H1 (cell line): ENCODE data around the gene STX7. TPM values are rescaled to one million over a fixed set of nuclear protein-coding genes. Genes with fewer than 3 reads are reported as not detected.

ENCODE experiments used
- CTCF ChIA-PET: fragments of 300-600 bp; sonication (Branson Sonifier 250); formaldehyde crosslinking; loops from one replicate; lab custom pipeline; 2021; ENCODE audit not compliant: partially characterized antibody; lab: Charles Lee
- POLR2A ChIA-PET: fragments of 300-600 bp; sonication (Branson Sonifier 250); formaldehyde crosslinking; loops from one replicate; lab custom pipeline; 2021; ENCODE audit warnings: inconsistent platforms; ENCODE audit not compliant: partially characterized antibody; lab: Charles Lee
- DNase-seq, 2 experiments: peaks; one replicate each; pipeline versions ENCODE4 v3.0.0 to v3.0.0-alpha.2; 2010 to 2022; ENCODE audit warnings: low spot score in 2 of 2, low read depth in 1 of 2, mixed read lengths in 1 of 2
- FAIRE-seq: peaks from 2 replicates; lab custom pipeline; 2011; peaks lifted over from hg19 to GRCh38; lab: Jason Lieb, UNC
- H2AFZ ChIP-seq: 2 replicates; pipeline ENCODE4 v1.8.1; 2012; ENCODE audit warnings: low read length, inconsistent platforms
- H2AK5ac ChIP-seq: 2 replicates; pipeline ENCODE4 v1.6.1; 2013; ENCODE audit warnings: low read depth, low read length
- H2BK120ac ChIP-seq: replicated peaks from 2 replicates; pipeline ENCODE3; 2013; ENCODE audit warnings: low read depth, low read length, inconsistent platforms
- H2BK12ac ChIP-seq: 2 replicates; pipeline ENCODE4 v1.6.1; 2013; ENCODE audit warnings: low read depth, low read length
- H2BK15ac ChIP-seq: 2 replicates; pipeline ENCODE4 v1.6.1; 2013; ENCODE audit warnings: low read length
- H2BK20ac ChIP-seq: 2 replicates; pipeline ENCODE4 v1.6.1; 2013; ENCODE audit warnings: low read length
- H2BK5ac ChIP-seq: 2 replicates; pipeline ENCODE4 v1.6.1; 2013; ENCODE audit warnings: low read depth, low read length
- H3K14ac ChIP-seq: 2 replicates; pipeline ENCODE4 v1.6.1; 2013; ENCODE audit warnings: inconsistent platforms; ENCODE audit not compliant: insufficient read length
- H3K18ac ChIP-seq: 2 replicates; pipeline ENCODE4 v1.6.1; 2013; ENCODE audit warnings: low read length; ENCODE audit errors: extremely low read depth
- H3K23ac ChIP-seq: 2 replicates; pipeline ENCODE4 v1.6.1; 2013; ENCODE audit warnings: inconsistent platforms; ENCODE audit not compliant: insufficient read length
- H3K23me2 ChIP-seq: 2 replicates; pipeline ENCODE4 v1.6.1; 2013; ENCODE audit warnings: low read depth, low read length
- H3K27ac ChIP-seq: 2 replicates; pipeline ENCODE4 v1.6.1; 2011; ENCODE audit warnings: low read depth, low read length, inconsistent platforms
- H3K27me3 ChIP-seq, 4 experiments: replicated peaks in 1 of 4; 1 replicate in 1 of 4; 2 replicates in 3 of 4; pipeline versions ENCODE4 v1.6.1 to v1.8.1; 2011 to 2013; ENCODE audit warnings: low read length in 3 of 4, mild to moderate bottlenecking in 3 of 4, inconsistent platforms in 2 of 4, mixed read lengths in 2 of 4, moderate library complexity in 1 of 4; ENCODE audit not compliant: control insufficient read depth in 3 of 4, insufficient read depth in 3 of 4; ENCODE audit errors: extremely low read depth in 1 of 4
- H3K36me3 ChIP-seq, 4 experiments: 2 replicates each; pipeline versions ENCODE4 v1.6.1 to v1.8.1; 2011 to 2013; ENCODE audit warnings: mild to moderate bottlenecking in 4 of 4, low read length in 3 of 4, moderate library complexity in 2 of 4, control low read depth in 1 of 4, inconsistent platforms in 1 of 4; ENCODE audit not compliant: insufficient read depth in 4 of 4, control insufficient read depth in 2 of 4
- H3K4ac ChIP-seq: replicated peaks from 2 replicates; pipeline ENCODE3; 2013; ENCODE audit warnings: low read length, low read depth, mixed read lengths, inconsistent platforms; ENCODE audit not compliant: insufficient read length
- H3K4me1 ChIP-seq, 4 experiments: replicated peaks in 1 of 4; 1 replicate in 1 of 4; 2 replicates in 3 of 4; pipeline versions ENCODE4 v1.6.1 to v1.8.1; 2011 to 2013; ENCODE audit warnings: low read length in 3 of 4, inconsistent platforms in 2 of 4, mixed read lengths in 1 of 4; ENCODE audit not compliant: insufficient read depth in 4 of 4, control insufficient read depth in 3 of 4
- H3K4me2 ChIP-seq, 2 experiments: 2 replicates each; pipeline versions ENCODE4 v1.6.1 to v1.8.1; 2011 to 2013; ENCODE audit warnings: low read depth in 2 of 2, low read length in 2 of 2, control low read depth in 1 of 2, inconsistent platforms in 1 of 2, mild to moderate bottlenecking in 1 of 2; ENCODE audit not compliant: insufficient read depth in 1 of 2
- H3K4me3 ChIP-seq, 4 experiments: fragments of 200-600, 300-600 bp in 1 of 4; sonication (generic), shearing (Covaris generic), sonication (Bioruptor Twin) in 1 of 4; 2 replicates each; pipeline versions ENCODE4 v1.5.1 to v1.8.1; 2011 to 2016; ENCODE audit warnings: low read length in 4 of 4, low read depth in 3 of 4, control low read depth in 2 of 4, inconsistent platforms in 2 of 4, mild to moderate bottlenecking in 2 of 4, mixed read lengths in 1 of 4, moderate library complexity in 1 of 4; ENCODE audit not compliant: insufficient read depth in 2 of 4; ENCODE audit errors: extremely low read depth in 1 of 4
- H3K56ac ChIP-seq: replicated peaks from 2 replicates; pipeline ENCODE3; 2013; ENCODE audit warnings: low read depth, mild to moderate bottlenecking, mixed read lengths, low read length, inconsistent platforms; ENCODE audit not compliant: insufficient read length
- H3K79me1 ChIP-seq: 2 replicates; pipeline ENCODE4 v1.6.1; 2013; ENCODE audit warnings: low read depth, low read length, control low read depth
- H3K79me2 ChIP-seq, 2 experiments: 2 replicates each; pipeline versions ENCODE4 v1.6.1 to v1.8.1; 2012 to 2013; ENCODE audit warnings: low read length in 2 of 2, mild to moderate bottlenecking in 2 of 2, inconsistent platforms in 1 of 2; ENCODE audit not compliant: insufficient read depth in 2 of 2, control insufficient read depth in 1 of 2
- H3K9ac ChIP-seq, 4 experiments: replicated peaks in 1 of 4; 1 replicate in 1 of 4; 2 replicates in 3 of 4; pipeline versions ENCODE4 v1.6.1 to v1.8.1; 2011 to 2013; ENCODE audit warnings: low read depth in 3 of 4, low read length in 3 of 4, control low read depth in 2 of 4, mild to moderate bottlenecking in 2 of 4, moderate library complexity in 2 of 4, inconsistent platforms in 1 of 4; ENCODE audit errors: extremely low read depth in 1 of 4
- H3K9me3 ChIP-seq, 2 experiments: 2 replicates each; pipeline versions ENCODE4 v1.6.1 to v1.8.1; 2012 to 2013; ENCODE audit warnings: mild to moderate bottlenecking in 2 of 2, moderate library complexity in 2 of 2, control low read depth in 1 of 2, inconsistent platforms in 1 of 2, low read depth in 1 of 2, low read length in 1 of 2, mixed read lengths in 1 of 2; ENCODE audit not compliant: insufficient read depth in 2 of 2
- H4K20me1 ChIP-seq, 2 experiments: replicated peaks in 1 of 2; 2 replicates each; pipeline versions ENCODE3 to v1.8.1; 2011 to 2013; ENCODE audit warnings: inconsistent platforms in 2 of 2, low read length in 2 of 2, mild to moderate bottlenecking in 1 of 2; ENCODE audit not compliant: insufficient read depth in 2 of 2, control insufficient read depth in 1 of 2
- H4K5ac ChIP-seq: 2 replicates; pipeline ENCODE4 v1.6.1; 2013; ENCODE audit warnings: low read length, low read depth, mixed read lengths, inconsistent platforms; ENCODE audit not compliant: insufficient read length
- H4K8ac ChIP-seq: 2 replicates; pipeline ENCODE4 v1.8.0; 2013; ENCODE audit warnings: mild to moderate bottlenecking, moderate library complexity, low read length, inconsistent platforms; ENCODE audit not compliant: insufficient read depth; ENCODE audit errors: extremely low read depth
- H4K91ac ChIP-seq: replicated peaks from 2 replicates; pipeline ENCODE3; 2013; ENCODE audit warnings: low read length, mixed read lengths, inconsistent platforms; ENCODE audit not compliant: insufficient read length
- ASH2L ChIP-seq: fragments of 200-600, 300-600 bp; sonication (generic); IDR thresholded peaks from one replicate; pipeline ENCODE4 v1.7.1; 2017; ENCODE audit warnings: low read length
- CBX5 ChIP-seq: fragments of 300-800, 300-1000 bp; sonication (generic); IDR thresholded peaks from 2 replicates; pipeline ENCODE4 v1.7.1; 2016; ENCODE audit warnings: antibody characterized with exemption, low read length, low read depth
- CREB1 ChIP-seq: IDR thresholded peaks from 2 replicates; pipeline ENCODE4 v1.6.1; 2012; ENCODE audit warnings: inconsistent platforms
- EZH2 ChIP-seq: fragments of 200-600 bp; sonication (generic); IDR thresholded peaks from 2 replicates; pipeline ENCODE4 v1.7.1; 2012; ENCODE audit warnings: low read depth, mild to moderate bottlenecking, moderate library complexity, low read length, inconsistent platforms; ENCODE audit not compliant: severe bottlenecking
- GABPA ChIP-seq: IDR thresholded peaks from 2 replicates; pipeline ENCODE4 v1.6.1; 2011; ENCODE audit warnings: mild to moderate bottlenecking, low read length, moderate library complexity, borderline replicate concordance; ENCODE audit not compliant: insufficient read depth
- HDAC6 ChIP-seq: IDR thresholded peaks from one replicate; pipeline ENCODE4 v1.7.1; 2012; ENCODE audit warnings: low read depth, mild to moderate bottlenecking, inconsistent platforms, low read length, moderate library complexity
- KDM4A ChIP-seq: IDR thresholded peaks from one replicate; pipeline ENCODE4 v1.7.1; 2012; ENCODE audit warnings: low read depth, mild to moderate bottlenecking, moderate library complexity, low read length, inconsistent platforms; ENCODE audit not compliant: severe bottlenecking
- POLR2A ChIP-seq, 2 experiments: IDR thresholded peaks; 1 replicate in 1 of 2; 2 replicates in 1 of 2; pipeline ENCODE4 v1.6.1; 2011; ENCODE audit warnings: low read depth in 2 of 2, low read length in 2 of 2, mild to moderate bottlenecking in 2 of 2; ENCODE audit errors: control extremely low read depth in 1 of 2
- POLR2AphosphoS5 ChIP-seq: IDR thresholded peaks from 2 replicates; pipeline ENCODE4 v1.6.1; 2011; ENCODE audit warnings: low read depth, low read length
- SUZ12 ChIP-seq: fragments of 200-600 bp; sonication (generic); IDR thresholded peaks from 2 replicates; pipeline ENCODE4 v1.6.1; 2012; ENCODE audit warnings: mild to moderate bottlenecking, inconsistent platforms, low read length, moderate library complexity, mixed read lengths
- TAF7 ChIP-seq: optimal IDR thresholded peaks from 2 replicates; pipeline ENCODE3; 2011; ENCODE audit warnings: low read depth, mild to moderate bottlenecking, inconsistent platforms, low read length, moderate library complexity, borderline replicate concordance
- TBP ChIP-seq: IDR thresholded peaks from 2 replicates; pipeline ENCODE4 v1.6.1; 2011; ENCODE audit warnings: low read depth, low read length, improper control_type of control experiment
- whole genome bisulfite sequencing, 2 experiments: shearing (Covaris generic) in 1 of 2; methylation state at CpG; one replicate each; pipeline versions ENCODE4 v1.1.6 to v1.1.7; 2013 to 2015; ENCODE audit warnings: low lambda C conversion rate in 2 of 2, mixed read lengths in 2 of 2, inconsistent platforms in 1 of 2, low coverage in 1 of 2, missing lambda C conversion rate in 1 of 2; ENCODE audit not compliant: insufficient replicate concordance in 2 of 2, insufficient coverage in 1 of 2, insufficient read length in 1 of 2; ENCODE audit errors: extremely low coverage in 1 of 2, missing lambda C conversion rate in 1 of 2; 5-methylcytosine and 5-hydroxymethylcytosine counted together
- polyA plus RNA-seq, 7 experiments: library from polyadenylated mRNA; depleted of rRNA in 3 of 7; stranded (reverse) in 5 of 7; unstranded in 2 of 7; fragments of >200 nt in 5 of 7; fragments of 200-250 nt in 2 of 7; gene quantifications; 1 replicate in 5 of 7; 2 replicates in 1 of 7; 4 replicates in 1 of 7; pipeline versions ENCODE4 v1.2.1 to v1.2.3, GENCODE V29; 2011 to 2013; ENCODE audit warnings: missing spikeins in 2 of 7, mixed read lengths in 2 of 7
- total RNA-seq: library from RNA; stranded (reverse); fragmentation: NEBNext Ultra II Directional; extraction: Animal tissue kit (Norgen Biotek cat#: 25700); gene quantifications from 2 replicates; pipeline ENCODE4 v1.2.1, GENCODE V29; 2021

STX7 gene
- total and polyA plus RNA-seq, 2 of the 8 experiments (the other 6 are each of a cell fraction or from before 2014, with no cell fraction given): 5.7 to 27.9 TPM

- no peaks in the 10 kb centered on the region; a peak in 2 of 7 replicates for H3K4me1 ChIP-seq
- WGBS, 2 experiments: 10% methylated on average over 22 of the region's 35 CpGs; no CpG with 5 or more reads in 1 of the 2 experiments
- H3K23ac ChIP-seq: no peak overlapping the region
- peak overlapping the region; percentile 79 to 89 for H3K4me2 ChIP-seq
- H3K9ac ChIP-seq: peak overlapping the region; percentile 31 to 84 (median 62)
- no peak overlapping the region for H2AK5ac ChIP-seq
- CTCF ChIA-PET: interaction anchor here (0.6 to 1.1 kb wide), 2 partner anchors 11 to 122 kb away, joined by 3 read pairs; no protein-coding TSS in a partner anchor
- no peak overlapping the region for H3K4ac ChIP-seq
- H3K79me2 ChIP-seq: no peaks in the 10 kb centered on the region
- peaks cover 12% of the 10 kb centered on the region for H3K23me2 ChIP-seq
- 0 out of 2 replicates have a peak overlapping the region, but pooled peaks have one; percentile 29 for H2BK12ac ChIP-seq
- TF ChIP-seq POLR2A (IDR thresholded peaks at IDR 0.05; ENCODE audit: control extremely low read depth in 1 of 2, low read depth in 2 of 2, low read length in 2 of 2) (peak in 1 of 2 experiments; percentile 42; a peak in 1 of 3 replicates), CREB1 (0 out of 2 replicates have a peak, but pooled peaks have one; percentile 7), SUZ12 (0 out of 2 replicates have a peak, but pooled peaks have one; percentile 50), EZH2 (peak; percentile 54), GABPA (no peak), ASH2L (peak; percentile 26), POLR2AphosphoS5 (peak; percentile 27; the same call in 1 of the 2 replicates), KDM4A (peak; percentile 20), HDAC6 (no peak), TAF7 (no peak), CBX5 (no peak), TBP (no peak)
- TF ChIP-seq, all 59 proteins: peak for 7
- Histone ChIP-seq H4K5ac (no peak overlapping the region), H4K20me1 (no peaks in the 10 kb centered on the region), H2AFZ (peak overlapping the region; percentile 97), H3K79me1 (no peaks in the 10 kb centered on the region), H3K4me3 (peak overlapping the region; percentile 63 to 79 (median 69)), H4K91ac (no peak overlapping the region), H2BK20ac (no peak overlapping the region), H3K18ac (no peak overlapping the region), H2BK15ac (no peak overlapping the region), H3K9me3 (no peaks in the 10 kb centered on the region; a peak in 1 of 4 replicates), H3K27ac (no peak overlapping the region), H4K8ac (no peak overlapping the region), H3K36me3 (no peaks in the 10 kb centered on the region), H2BK5ac (no peak overlapping the region), H3K56ac (no peak overlapping the region), H3K14ac (no peak overlapping the region), H3K27me3 (peaks cover 6 to 43% (median 34%) of the 10 kb centered on the region in 4 experiments), H2BK120ac (no peak overlapping the region)
- DNase-seq (peak in 1 of 2 experiments; percentile 55), FAIRE-seq (no peak)
- POLR2A ChIA-PET: no interaction called here
These were observed 111.2 kb downstream of the STX7 start for GRCh38 chr6:132401618-132402285.
